GM21390 (cell line): ENCODE data around the gene TMEM63A.

Source experiments
- ATAC-seq: cut with Tn5 transposase; IDR thresholded peaks from one replicate; pipeline ENCODE4 v1.9.1; 2021; ENCODE audit not compliant: unreplicated experiment

The TMEM63A gene

GRCh38 chr1:225868631-225869330 lies 13.4 kb downstream of the TMEM63A start:
- no peak for ATAC-seq

GRCh38 chr1:225866981-225867380 lies 15.2 kb downstream of the TMEM63A start:
- no peak for ATAC-seq

- ATAC-seq = no peak
These were observed 15.9 kb downstream of the TMEM63A start for GRCh38 chr1:225866061-225866837.

GRCh38 chr1:225865514-225865913 lies 16.7 kb downstream of the TMEM63A start:
- no peak for ATAC-seq

GRCh38 chr1:225863167-225863566 lies 19.0 kb downstream of the TMEM63A start:
- ATAC-seq = no peak

GRCh38 chr1:225862581-225862950 lies 19.6 kb downstream of the TMEM63A start:
- no peak for ATAC-seq

- ATAC-seq = no peak
These were observed 20.2 kb downstream of the TMEM63A start for GRCh38 chr1:225861834-225862580.

- no peak for ATAC-seq
These were observed 21.2 kb downstream of the TMEM63A start for GRCh38 chr1:225860876-225861441.

- ATAC-seq = no peak
These were observed 22.1 kb downstream of the TMEM63A start for GRCh38 chr1:225860107-225860506.

- no peak for ATAC-seq
These were observed 23.0 kb downstream of the TMEM63A start for GRCh38 chr1:225859151-225859550.

GRCh38 chr1:225857256-225857655 lies 24.9 kb downstream of the TMEM63A start:
- no peak for ATAC-seq

- no peak for ATAC-seq
These were observed 26.5 kb downstream of the TMEM63A start for GRCh38 chr1:225855503-225856300.

- ATAC-seq = no peak
These were observed 28.7 kb downstream of the TMEM63A start for GRCh38 chr1:225853441-225853840.

GRCh38 chr1:225852413-225853124 lies 29.6 kb downstream of the TMEM63A start:
- ATAC-seq = no peak

- ATAC-seq = peak; percentile 56
These were observed 30.4 kb downstream of the TMEM63A start for GRCh38 chr1:225851805-225852204.

GRCh38 chr1:225850370-225850769 lies 31.8 kb downstream of the TMEM63A start:
- no peak for ATAC-seq

- no peak for ATAC-seq
These were observed 32.3 kb downstream of the TMEM63A start for GRCh38 chr1:225849925-225850324.

- peak; percentile 74 for ATAC-seq
These were observed 33.9 kb downstream of the TMEM63A start for GRCh38 chr1:225848030-225848955.

GRCh38 chr1:225847610-225848009 lies 34.6 kb downstream of the TMEM63A start:
- ATAC-seq = peak; percentile 5
